ENCODE results near the gene ZC3H10. TPM values are rescaled to one million over a fixed set of nuclear protein-coding genes. Genes with fewer than 3 reads are reported as not detected.

The ZC3H10 gene
- total RNA-seq, 1 experiment from 2014 or later, result 8.4 TPM

DNA sequence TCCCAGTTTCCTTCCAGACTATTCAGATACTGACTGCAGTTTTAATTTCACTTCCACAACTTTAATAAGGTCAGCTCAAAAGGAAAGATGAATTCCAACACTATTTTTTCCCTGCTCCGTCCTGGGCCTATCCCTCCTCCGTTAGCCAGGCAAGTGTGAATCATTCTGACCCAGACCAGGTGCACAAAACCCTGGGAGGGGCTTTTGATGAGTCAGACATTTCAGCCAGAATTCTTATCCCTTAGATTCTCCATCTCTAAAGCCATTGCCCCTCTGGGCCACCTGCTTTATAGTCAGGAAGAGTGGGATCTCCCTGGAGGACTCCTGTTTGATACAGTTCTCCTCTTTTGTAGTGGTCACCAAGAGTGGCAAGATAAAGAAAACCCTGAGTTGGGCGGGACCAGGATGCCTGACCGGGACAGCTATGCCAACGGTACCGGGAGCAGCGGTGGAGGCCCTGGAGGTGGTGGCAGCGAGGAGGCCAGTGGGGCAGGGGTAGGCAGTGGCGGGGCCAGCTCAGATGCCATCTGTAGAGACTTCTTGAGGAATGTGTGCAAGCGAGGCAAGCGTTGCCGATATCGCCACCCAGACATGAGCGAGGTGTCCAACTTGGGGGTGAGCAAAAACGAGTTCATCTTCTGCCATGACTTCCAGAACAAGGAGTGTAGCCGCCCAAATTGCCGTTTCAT, 2.2 kb downstream of the ZC3H10 start:
- no peak for DNase-seq (ENCODE audit: low read depth)
- in situ Hi-C loops (cut with HindIII; ENCODE audit: low pct_unique_long_range_greater_than_20kb, low sequenced_read_pairs), result no loop called here

DNA sequence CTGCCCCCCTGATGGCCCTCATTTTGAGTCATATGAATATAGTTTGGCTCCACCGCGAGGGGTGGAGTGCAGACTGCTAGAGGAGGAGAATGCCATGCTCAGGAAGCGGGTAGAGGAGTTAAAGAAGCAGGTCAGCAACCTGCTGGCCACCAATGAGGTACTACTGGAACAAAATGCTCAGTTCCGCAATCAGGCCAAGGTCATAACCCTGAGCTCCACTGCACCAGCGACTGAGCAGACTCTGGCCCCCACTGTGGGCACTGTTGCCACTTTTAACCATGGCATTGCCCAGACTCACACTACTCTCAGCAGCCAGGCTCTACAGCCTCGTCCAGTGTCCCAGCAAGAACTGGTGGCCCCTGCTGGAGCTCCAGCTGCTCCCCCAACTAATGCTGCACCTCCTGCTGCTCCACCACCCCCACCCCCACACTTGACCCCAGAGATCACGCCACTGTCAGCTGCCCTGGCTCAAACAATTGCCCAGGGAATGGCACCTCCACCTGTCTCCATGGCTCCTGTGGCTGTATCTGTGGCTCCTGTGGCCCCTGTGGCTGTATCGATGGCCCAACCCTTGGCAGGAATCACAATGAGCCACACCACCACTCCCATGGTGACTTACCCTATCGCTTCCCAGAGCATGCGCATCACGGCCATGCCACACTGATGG, 3.3 kb downstream of the ZC3H10 start:
- in situ Hi-C loops (cut with HindIII; ENCODE audit: low pct_unique_long_range_greater_than_20kb, low sequenced_read_pairs), result no loop called here

DNA sequence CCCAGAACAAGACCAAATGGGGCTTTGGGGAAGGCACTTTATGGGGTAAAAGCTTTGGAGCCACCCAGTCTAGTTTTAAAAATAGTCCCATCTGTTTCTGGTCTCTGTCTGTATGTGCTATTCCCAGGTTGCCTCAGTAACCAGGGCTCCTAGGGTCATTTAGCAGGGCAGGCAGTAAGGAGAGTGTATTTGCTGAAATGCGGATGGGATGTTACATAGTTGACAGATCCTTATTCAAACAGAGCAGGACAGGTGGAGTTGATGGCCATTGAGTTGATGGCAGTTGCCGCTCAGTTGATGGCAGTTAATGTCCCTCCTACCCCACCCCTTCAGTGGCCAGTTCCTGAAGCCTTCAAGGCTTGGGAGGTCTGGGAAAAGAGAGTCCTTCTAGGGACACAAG, 4.6 kb downstream of the ZC3H10 start:
- no peak for DNase-seq (ENCODE audit: low read depth)
- in situ Hi-C loops (cut with HindIII; ENCODE audit: low pct_unique_long_range_greater_than_20kb, low sequenced_read_pairs), result no loop called here

More for the DNA sequence above, 3.3 kb downstream of the ZC3H10 start:
- no peak for DNase-seq (ENCODE audit: low read depth)

DNA sequence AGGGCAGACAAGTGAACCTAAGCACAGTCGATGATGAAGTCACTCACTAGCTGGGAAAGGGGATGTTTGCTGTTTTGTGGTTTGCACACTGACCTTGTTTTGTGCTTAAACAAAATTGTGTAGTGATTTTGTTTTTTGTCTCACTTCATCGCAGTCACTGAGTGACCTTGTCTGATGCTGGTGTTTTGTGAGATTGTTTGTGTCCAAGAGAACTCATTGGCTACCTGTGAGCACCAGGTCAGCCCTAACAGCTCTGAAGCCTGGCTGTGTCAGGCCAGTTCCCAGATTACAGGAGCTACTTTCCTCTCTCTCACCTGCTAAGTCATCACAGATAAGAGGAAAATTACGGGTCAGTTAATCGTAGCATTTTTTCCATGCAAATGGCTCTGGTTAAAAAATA, 6.1 kb downstream of the ZC3H10 start:
- in situ Hi-C loops (cut with HindIII; ENCODE audit: low pct_unique_long_range_greater_than_20kb, low sequenced_read_pairs), result no loop called here
- DNase-seq (ENCODE audit: low read depth), result no peak

- in situ Hi-C loops (cut with HindIII; ENCODE audit: low pct_unique_long_range_greater_than_20kb, low sequenced_read_pairs), result no loop called here
- DNase-seq (ENCODE audit: low read depth), result no peak
These were observed 8.7 kb downstream of the ZC3H10 start for GRCh38 chr12:56126732-56127239.

DNA sequence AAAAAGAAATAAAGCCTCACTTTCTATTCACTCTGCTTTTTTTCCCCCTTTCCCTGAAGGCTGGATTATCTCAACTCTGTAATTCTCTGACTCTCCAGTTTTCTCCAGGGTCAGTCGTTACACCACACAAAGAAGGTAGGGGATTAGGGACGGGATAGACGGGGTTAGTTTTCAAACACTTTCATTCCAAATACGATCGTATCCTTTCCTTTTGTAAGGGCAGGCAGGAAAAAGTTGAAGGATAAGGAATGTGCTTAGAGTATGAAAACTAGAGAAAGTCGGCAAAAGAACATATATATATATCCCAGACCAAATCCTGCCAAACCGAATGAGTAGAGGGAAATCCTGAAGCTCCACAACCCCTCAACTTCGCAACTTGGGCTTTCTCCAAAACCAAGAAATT, 9.4 kb downstream of the ZC3H10 start:
- in situ Hi-C loops (cut with HindIII; ENCODE audit: low pct_unique_long_range_greater_than_20kb, low sequenced_read_pairs), result no loop called here
- DNase-seq (ENCODE audit: low read depth), result no peak

DNA sequence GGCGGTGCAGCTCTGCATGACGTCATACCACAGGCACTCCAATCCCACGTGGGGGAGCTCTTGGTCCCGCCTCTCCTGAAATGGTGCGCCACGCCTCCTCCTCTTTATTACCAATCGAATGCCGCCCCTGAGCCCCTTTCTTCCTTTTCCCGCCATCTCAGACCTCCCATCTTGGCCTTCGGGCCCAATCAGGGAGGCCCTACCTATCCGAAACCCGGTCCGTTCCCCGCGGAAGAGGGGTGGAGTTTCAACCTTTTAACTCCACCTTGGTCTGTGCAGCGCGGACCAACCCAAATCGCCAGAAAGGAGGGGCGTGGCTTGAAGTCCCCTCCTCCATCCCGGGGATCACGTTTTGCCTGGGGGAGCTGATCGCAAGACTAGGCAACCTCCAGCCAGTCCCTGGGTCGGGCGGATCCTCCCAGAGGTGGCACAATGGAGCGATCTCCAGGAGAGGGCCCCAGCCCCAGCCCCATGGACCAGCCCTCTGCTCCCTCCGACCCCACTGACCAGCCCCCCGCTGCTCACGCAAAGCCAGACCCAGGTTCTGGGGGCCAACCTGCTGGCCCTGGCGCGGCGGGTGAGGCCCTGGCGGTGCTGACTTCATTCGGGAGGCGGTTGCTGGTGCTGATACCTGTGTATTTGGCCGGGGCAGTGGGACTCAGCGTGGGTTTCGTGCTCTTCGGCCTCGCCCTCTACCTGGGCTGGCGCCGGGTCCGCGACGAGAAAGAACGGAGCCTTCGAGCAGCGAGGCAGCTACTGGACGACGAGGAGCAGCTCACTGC, 10.0 kb downstream of the ZC3H10 start, which contains the start of gene ESYT1:
TSS of gene ESYT1 (plus strand) at position 380 of the 782 bp plus-strand sequence. CDS start at position 433, 53 bp downstream.
- DNase-seq (ENCODE audit: low read depth), result peak; percentile 100
- in situ Hi-C loops (cut with HindIII; ENCODE audit: low pct_unique_long_range_greater_than_20kb, low sequenced_read_pairs), result no loop called here

- no peak for DNase-seq (ENCODE audit: low read depth)
- in situ Hi-C loops (cut with HindIII; ENCODE audit: low pct_unique_long_range_greater_than_20kb, low sequenced_read_pairs), result no loop called here
These were observed 10.7 kb downstream of the ZC3H10 start for GRCh38 chr12:56128670-56129205.

GRCh38 chr12:56129206-56129941, 11.3 kb downstream of the ZC3H10 start:
- in situ Hi-C loops (cut with HindIII; ENCODE audit: low pct_unique_long_range_greater_than_20kb, low sequenced_read_pairs), result no loop called here
- DNase-seq (ENCODE audit: low read depth), result peak; percentile 55

DNA sequence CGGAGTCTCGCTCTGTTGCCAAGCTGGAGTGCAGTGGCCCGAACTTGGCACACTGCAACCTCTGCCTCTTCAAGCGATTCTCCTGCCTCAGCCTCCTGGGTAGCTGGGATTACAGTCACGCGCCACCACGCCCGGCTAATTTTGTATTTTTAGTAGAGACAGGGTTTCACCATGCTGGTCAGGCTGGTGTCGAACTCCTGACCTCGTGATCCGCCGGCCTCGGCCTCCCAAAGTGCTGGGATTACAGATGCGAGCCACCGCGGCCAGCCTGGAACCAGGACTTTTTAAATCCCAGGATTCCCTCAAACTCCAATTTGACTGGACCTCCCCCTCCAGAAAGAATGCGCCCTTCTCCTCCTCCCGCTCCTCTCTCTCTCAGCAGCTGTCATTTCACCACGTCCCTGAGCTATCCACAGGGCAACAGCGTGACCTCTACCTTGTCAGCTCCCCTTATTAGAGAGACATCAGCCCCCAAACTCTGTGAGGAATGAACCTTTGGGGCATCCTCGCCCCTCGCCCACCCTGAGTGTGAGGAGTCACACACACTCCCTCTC, 12.0 kb downstream of the ZC3H10 start:
- no peak for DNase-seq (ENCODE audit: low read depth)
- in situ Hi-C loops (cut with HindIII; ENCODE audit: low pct_unique_long_range_greater_than_20kb, low sequenced_read_pairs), result no loop called here

DNA sequence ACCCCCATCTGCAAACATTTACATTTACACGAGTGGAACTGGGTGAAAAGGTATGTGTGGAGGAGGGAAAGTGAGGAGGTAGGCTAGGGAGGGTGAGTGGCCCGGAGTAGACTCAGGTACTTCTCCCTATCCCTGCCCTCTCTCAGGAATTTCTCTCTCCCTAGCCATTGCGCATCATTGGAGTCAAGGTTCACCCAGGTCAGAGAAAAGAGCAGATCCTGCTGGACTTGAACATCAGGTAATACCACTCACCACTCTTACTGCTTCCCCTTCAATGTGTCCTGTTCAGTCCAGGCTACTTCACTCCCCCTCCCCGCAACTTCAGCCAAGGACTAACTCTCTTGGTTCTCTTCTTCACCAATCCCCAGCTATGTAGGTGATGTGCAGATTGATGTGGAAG, 12.8 kb downstream of the ZC3H10 start:
- no peak for DNase-seq (ENCODE audit: low read depth)
- in situ Hi-C loops (cut with HindIII; ENCODE audit: low pct_unique_long_range_greater_than_20kb, low sequenced_read_pairs), result no loop called here

GRCh38 chr12:56134897-56135296, 16.8 kb downstream of the ZC3H10 start:
- DNase-seq (ENCODE audit: low read depth), result no peak
- in situ Hi-C loops (cut with HindIII; ENCODE audit: low pct_unique_long_range_greater_than_20kb, low sequenced_read_pairs), result no loop called here

DNA sequence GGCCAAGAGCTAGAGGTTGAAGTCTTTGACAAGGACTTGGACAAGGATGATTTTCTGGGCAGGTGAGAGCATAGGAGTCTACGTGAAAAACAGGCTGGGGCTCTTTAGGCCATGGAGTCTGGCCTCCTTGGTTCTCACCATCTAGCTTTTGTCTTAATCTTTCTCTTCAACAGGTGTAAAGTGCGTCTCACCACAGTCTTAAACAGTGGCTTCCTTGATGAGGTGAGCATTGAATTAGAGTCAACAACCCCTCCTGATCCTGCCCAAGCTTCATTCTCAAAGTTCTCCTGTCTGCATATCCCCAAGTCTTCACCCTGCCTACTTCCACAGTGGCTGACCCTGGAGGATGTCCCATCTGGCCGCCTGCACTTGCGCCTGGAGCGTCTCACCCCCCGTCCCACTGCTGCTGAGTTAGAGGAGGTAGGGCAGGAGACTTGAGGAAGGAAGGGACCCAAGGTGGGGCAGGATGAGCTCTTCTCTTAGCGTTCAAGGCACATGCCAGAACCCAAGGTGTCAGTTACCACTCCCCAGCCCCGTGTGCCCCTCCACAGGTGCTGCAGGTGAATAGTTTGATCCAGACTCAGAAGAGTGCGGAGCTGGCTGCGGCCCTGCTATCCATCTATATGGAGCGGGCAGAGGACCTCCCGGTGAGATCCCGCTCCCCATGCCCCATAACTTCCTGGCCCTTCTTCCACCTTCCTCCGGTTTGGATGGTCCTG, 19.9 kb downstream of the ZC3H10 start:
- in situ Hi-C loops (cut with HindIII; ENCODE audit: low pct_unique_long_range_greater_than_20kb, low sequenced_read_pairs), result no loop called here
- DNase-seq (ENCODE audit: low read depth), result no peak

DNA sequence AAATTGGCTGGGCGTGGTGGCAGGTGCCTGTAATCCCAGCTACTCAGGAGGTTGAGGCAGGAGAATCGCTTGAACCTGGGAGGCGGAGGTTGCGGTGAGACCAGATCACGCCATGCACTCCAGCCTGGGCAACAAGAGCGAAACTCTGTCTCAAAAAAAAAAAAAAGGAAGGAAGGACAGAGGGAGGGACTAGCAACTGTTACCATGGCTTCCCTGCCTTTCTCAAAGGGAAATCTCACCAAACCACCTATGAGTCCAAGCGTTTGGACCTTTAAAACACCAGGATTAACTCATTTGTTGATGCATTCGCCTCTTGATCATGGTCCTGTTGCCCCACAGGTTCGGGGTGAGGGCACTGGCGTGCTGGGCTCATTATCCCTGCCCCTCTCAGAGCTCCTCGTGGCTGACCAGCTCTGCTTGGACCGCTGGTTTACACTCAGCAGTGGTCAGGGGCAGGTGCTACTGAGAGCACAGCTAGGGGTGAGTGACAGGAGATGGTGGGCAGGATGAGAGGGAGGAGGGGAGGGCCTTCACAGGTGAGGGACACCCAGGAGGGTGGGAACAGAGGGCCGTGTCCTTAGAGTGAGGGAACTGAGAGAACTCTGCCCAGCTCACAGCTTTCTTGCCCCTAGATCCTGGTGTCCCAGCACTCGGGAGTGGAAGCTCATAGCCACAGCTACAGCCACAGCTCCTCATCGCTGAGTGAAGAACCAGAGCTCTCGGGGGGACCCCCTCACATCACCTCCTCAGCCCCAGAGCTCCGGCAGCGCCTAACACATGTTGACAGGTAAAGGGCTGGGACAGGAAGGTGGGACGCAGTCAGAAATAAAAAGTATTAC, 24.1 kb downstream of the ZC3H10 start:
- in situ Hi-C loops (cut with HindIII; ENCODE audit: low pct_unique_long_range_greater_than_20kb, low sequenced_read_pairs), result no loop called here

GRCh38 chr12:56143217-56143616, 25.2 kb downstream of the ZC3H10 start:
- DNase-seq (ENCODE audit: low read depth), result no peak
- in situ Hi-C loops (cut with HindIII; ENCODE audit: low pct_unique_long_range_greater_than_20kb, low sequenced_read_pairs), result no loop called here

More for the DNA sequence above, 24.1 kb downstream of the ZC3H10 start:
- no peak for DNase-seq (ENCODE audit: low read depth)

- in situ Hi-C loops (cut with HindIII; ENCODE audit: low pct_unique_long_range_greater_than_20kb, low sequenced_read_pairs), result no loop called here
- DNase-seq (ENCODE audit: low read depth), result no peak
These were observed 25.8 kb downstream of the ZC3H10 start for GRCh38 chr12:56143870-56144269.

Data from Caki2 (cell line).